Measurements from ENCODE around the gene ERI3. TPM values are rescaled to one million over a fixed set of nuclear protein-coding genes. Genes with fewer than 3 reads are reported as not detected.

The ERI3 gene
- total RNA-seq, 1 donor from 2014 or later: 58.3 TPM

DNA sequence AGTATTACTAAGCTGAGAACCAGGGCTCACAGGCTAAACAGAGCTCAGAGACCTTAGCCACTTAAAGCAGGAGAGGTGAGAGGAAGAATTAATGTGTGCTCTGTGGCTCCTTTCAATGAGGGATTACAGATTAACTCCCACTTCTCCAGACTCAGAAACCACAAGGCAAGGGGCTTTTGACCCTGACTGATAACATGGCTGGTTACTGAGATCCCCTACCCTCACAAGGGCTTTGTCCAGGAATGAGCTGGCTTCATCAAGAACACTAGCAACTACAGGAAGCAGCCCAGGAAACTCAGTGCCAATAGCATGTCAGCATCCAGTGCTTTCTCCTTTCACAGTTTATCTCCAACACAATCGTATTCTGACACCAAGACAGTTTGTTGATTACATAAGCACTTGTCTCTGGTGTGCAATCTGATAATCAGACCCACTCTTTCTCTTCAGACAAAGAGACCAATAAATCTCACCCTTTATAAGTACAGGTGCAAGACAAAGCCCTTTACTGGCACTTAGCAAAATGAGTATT is 38.8 kb downstream of the ERI3 start:
- Mint-ChIP-seq H3K4me3 (ENCODE audit: unreplicated experiment) (no peak overlapping the region), H3K4me1 (ENCODE audit: low read depth, unreplicated experiment) (peaks cover 19% of the 10 kb centered on the region), H3K27me3 (ENCODE audit: low read depth, unreplicated experiment) (no peaks in the 10 kb centered on the region), H3K27ac (ENCODE audit: unreplicated experiment) (no peak overlapping the region), H3K36me3 (ENCODE audit: low read depth, unreplicated experiment) (peaks cover 20% of the 10 kb centered on the region), H3K9me3 (ENCODE audit: unreplicated experiment) (no peaks in the 10 kb centered on the region)
- H3K9me3 ChIP-seq (ENCODE audit: insufficient read depth, low read depth, low read length): no peaks in the 10 kb centered on the region
- peaks cover 44% of the 10 kb centered on the region for H4K20me1 ChIP-seq (ENCODE audit: insufficient read depth, low read length)
- H3K4me3 ChIP-seq (ENCODE audit: insufficient read depth, low read depth, low read length): no peak overlapping the region
- H3K9ac ChIP-seq (ENCODE audit: low read length): no peak overlapping the region
- H3K4me2 ChIP-seq (ENCODE audit: low read length): no peak overlapping the region
- FAIRE-seq: no peak
- H3K27ac ChIP-seq (ENCODE audit: low read depth, low read length): no peak overlapping the region
- H3K27me3 ChIP-seq (ENCODE audit: insufficient read depth, low read length): no peaks in the 10 kb centered on the region
- H2AFZ ChIP-seq (ENCODE audit: low read depth, low read length): no peak overlapping the region
- TF ChIP-seq, protein P1, sequence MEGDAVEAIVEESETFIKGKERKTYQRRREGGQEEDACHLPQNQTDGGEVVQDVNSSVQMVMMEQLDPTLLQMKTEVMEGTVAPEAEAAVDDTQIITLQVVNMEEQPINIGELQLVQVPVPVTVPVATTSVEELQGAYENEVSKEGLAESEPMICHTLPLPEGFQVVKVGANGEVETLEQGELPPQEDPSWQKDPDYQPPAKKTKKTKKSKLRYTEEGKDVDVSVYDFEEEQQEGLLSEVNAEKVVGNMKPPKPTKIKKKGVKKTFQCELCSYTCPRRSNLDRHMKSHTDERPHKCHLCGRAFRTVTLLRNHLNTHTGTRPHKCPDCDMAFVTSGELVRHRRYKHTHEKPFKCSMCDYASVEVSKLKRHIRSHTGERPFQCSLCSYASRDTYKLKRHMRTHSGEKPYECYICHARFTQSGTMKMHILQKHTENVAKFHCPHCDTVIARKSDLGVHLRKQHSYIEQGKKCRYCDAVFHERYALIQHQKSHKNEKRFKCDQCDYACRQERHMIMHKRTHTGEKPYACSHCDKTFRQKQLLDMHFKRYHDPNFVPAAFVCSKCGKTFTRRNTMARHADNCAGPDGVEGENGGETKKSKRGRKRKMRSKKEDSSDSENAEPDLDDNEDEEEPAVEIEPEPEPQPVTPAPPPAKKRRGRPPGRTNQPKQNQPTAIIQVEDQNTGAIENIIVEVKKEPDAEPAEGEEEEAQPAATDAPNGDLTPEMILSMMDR (IDR thresholded peaks at IDR 0.05; ENCODE audit: insufficient read depth, low read depth, low read length): no peak
- TF ChIP-seq EZH2 (IDR thresholded peaks at IDR 0.05; ENCODE audit: insufficient read depth, low read length): no peak
- DNase-seq (ENCODE audit: low read depth): peak; percentile 25
- no peaks in the 10 kb centered on the region for H3K79me2 ChIP-seq (ENCODE audit: insufficient read depth, low read length)
- H3K36me3 ChIP-seq (ENCODE audit: insufficient read depth, low read length): peaks cover 14% of the 10 kb centered on the region
- H3K4me1 ChIP-seq (ENCODE audit: insufficient read depth, low read length): no peaks in the 10 kb centered on the region

DNA sequence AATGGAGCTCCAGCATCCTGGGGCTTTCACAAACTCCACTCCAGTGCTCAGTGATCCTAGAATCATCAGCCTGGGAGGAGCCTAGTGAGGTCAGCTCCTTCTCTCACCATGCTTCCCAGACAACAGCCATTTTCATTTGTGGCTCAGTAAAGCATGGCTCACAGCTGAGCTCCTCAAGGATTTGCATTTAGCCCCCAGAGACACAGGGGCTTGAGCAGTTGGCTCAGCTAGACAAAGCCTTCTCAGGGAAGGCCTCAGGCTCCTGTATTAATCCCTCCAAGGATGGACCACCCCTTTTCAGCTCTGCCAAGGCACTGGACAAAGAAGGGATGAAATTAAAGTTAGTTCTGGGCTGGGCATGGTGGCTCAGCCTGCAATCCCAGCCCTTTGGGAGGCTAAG is 39.5 kb downstream of the ERI3 start:
- H4K20me1 ChIP-seq (ENCODE audit: insufficient read depth, low read length): peaks cover 38% of the 10 kb centered on the region
- FAIRE-seq: no peak
- H3K36me3 Mint-ChIP-seq (ENCODE audit: low read depth, unreplicated experiment): peaks cover 20% of the 10 kb centered on the region

DNA sequence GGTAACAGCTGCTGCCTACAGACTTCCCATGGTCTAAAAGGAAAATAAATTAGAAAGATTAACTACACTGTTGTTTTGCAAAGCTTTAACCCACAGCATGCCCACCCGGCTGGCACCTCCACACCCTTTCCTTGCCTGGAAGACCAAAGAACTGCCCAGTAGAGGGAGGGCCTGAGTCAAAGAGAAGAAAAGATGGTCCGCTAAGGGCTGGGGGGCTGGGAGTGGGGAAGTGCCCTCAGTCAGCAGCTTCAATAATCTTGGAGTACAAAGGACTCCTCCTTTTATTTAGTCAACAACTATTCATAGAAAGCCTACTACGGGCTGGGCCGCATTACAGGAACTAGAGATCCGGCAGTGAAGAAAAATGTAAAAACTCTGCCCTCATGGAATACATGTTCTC is 40.6 kb downstream of the ERI3 start:
- Histone ChIP-seq H4K20me1 (ENCODE audit: insufficient read depth, low read length) (peaks cover 38% of the 10 kb centered on the region), H3K4me1 (ENCODE audit: insufficient read depth, low read length) (no peaks in the 10 kb centered on the region), H3K27me3 (ENCODE audit: insufficient read depth, low read length) (no peaks in the 10 kb centered on the region), H3K79me2 (ENCODE audit: insufficient read depth, low read length) (no peaks in the 10 kb centered on the region), H3K9me3 (ENCODE audit: insufficient read depth, low read depth, low read length) (no peaks in the 10 kb centered on the region), H2AFZ (ENCODE audit: low read depth, low read length) (no peak overlapping the region), H3K27ac (ENCODE audit: low read depth, low read length) (no peak overlapping the region), H3K9ac (ENCODE audit: low read length) (no peak overlapping the region), H3K4me3 (ENCODE audit: insufficient read depth, low read depth, low read length) (no peak overlapping the region), H3K36me3 (ENCODE audit: insufficient read depth, low read length) (peaks cover 18% of the 10 kb centered on the region), H3K4me2 (ENCODE audit: low read length) (no peak overlapping the region)
- FAIRE-seq (no peak), DNase-seq (ENCODE audit: low read depth) (no peak)
- H3K9me3 Mint-ChIP-seq (ENCODE audit: unreplicated experiment): no peaks in the 10 kb centered on the region
- TF ChIP-seq EZH2 (IDR thresholded peaks at IDR 0.05; ENCODE audit: insufficient read depth, low read length): no peak
- TF ChIP-seq, protein P1 (IDR thresholded peaks at IDR 0.05; ENCODE audit: insufficient read depth, low read depth, low read length): no peak
- peaks cover 17% of the 10 kb centered on the region for H3K4me1 Mint-ChIP-seq (ENCODE audit: low read depth, unreplicated experiment)
- no peak overlapping the region for H3K4me3 Mint-ChIP-seq (ENCODE audit: unreplicated experiment)
- H3K36me3 Mint-ChIP-seq (ENCODE audit: low read depth, unreplicated experiment): peaks cover 19% of the 10 kb centered on the region
- no peak overlapping the region for H3K27ac Mint-ChIP-seq (ENCODE audit: unreplicated experiment)
- H3K27me3 Mint-ChIP-seq (ENCODE audit: low read depth, unreplicated experiment): no peaks in the 10 kb centered on the region

More for the DNA sequence above, 39.5 kb downstream of the ERI3 start:
- Histone ChIP-seq H2AFZ (ENCODE audit: low read depth, low read length) (no peak overlapping the region), H3K4me2 (ENCODE audit: low read length) (no peak overlapping the region), H3K9ac (ENCODE audit: low read length) (no peak overlapping the region), H3K27ac (ENCODE audit: low read depth, low read length) (no peak overlapping the region), H3K36me3 (ENCODE audit: insufficient read depth, low read length) (peaks cover 18% of the 10 kb centered on the region), H3K4me1 (ENCODE audit: insufficient read depth, low read length) (no peaks in the 10 kb centered on the region), H3K9me3 (ENCODE audit: insufficient read depth, low read depth, low read length) (no peaks in the 10 kb centered on the region), H3K27me3 (ENCODE audit: insufficient read depth, low read length) (no peaks in the 10 kb centered on the region), H3K79me2 (ENCODE audit: insufficient read depth, low read length) (no peaks in the 10 kb centered on the region), H3K4me3 (ENCODE audit: insufficient read depth, low read depth, low read length) (no peak overlapping the region)
- TF ChIP-seq, protein P1 (IDR thresholded peaks at IDR 0.05; ENCODE audit: insufficient read depth, low read depth, low read length): no peak
- no peak for TF ChIP-seq EZH2 (IDR thresholded peaks at IDR 0.05; ENCODE audit: insufficient read depth, low read length)
- Mint-ChIP-seq H3K4me3 (ENCODE audit: unreplicated experiment) (no peak overlapping the region), H3K9me3 (ENCODE audit: unreplicated experiment) (no peaks in the 10 kb centered on the region), H3K27me3 (ENCODE audit: low read depth, unreplicated experiment) (no peaks in the 10 kb centered on the region), H3K27ac (ENCODE audit: unreplicated experiment) (peak overlapping the region; percentile 75), H3K4me1 (ENCODE audit: low read depth, unreplicated experiment) (peaks cover 17% of the 10 kb centered on the region)
- DNase-seq (ENCODE audit: low read depth): no peak
